Endothelial cell (in vitro differentiated cells): Measurements from ENCODE around the gene FBXL17. TPM values are rescaled to one million over a fixed set of nuclear protein-coding genes. Genes with fewer than 3 reads are reported as not detected.

Source experiments
- DNase-seq: peaks from one replicate; pipeline ENCODE4 v3.0.0; 2021; ENCODE audit warnings: low spot score
- H3K27ac Mint-ChIP-seq: one replicate; pipeline ENCODE4 v1.8.0; 2021; ENCODE audit warnings: mixed read lengths, inconsistent platforms; ENCODE audit not compliant: unreplicated experiment
- H3K27me3 Mint-ChIP-seq: one replicate; pipeline ENCODE4 v1.8.0; 2021; ENCODE audit warnings: mild to moderate bottlenecking, moderate library complexity, mixed read lengths, inconsistent platforms; ENCODE audit not compliant: unreplicated experiment
- H3K36me3 Mint-ChIP-seq: one replicate; pipeline ENCODE4 v1.8.0; 2021; ENCODE audit warnings: mild to moderate bottlenecking, low read depth, mixed read lengths, inconsistent platforms; ENCODE audit not compliant: unreplicated experiment
- H3K4me1 Mint-ChIP-seq: one replicate; pipeline ENCODE4 v1.8.0; 2021; ENCODE audit warnings: mild to moderate bottlenecking, mixed read lengths, inconsistent platforms; ENCODE audit not compliant: unreplicated experiment
- H3K4me3 Mint-ChIP-seq: one replicate; pipeline ENCODE4 v1.8.0; 2021; ENCODE audit warnings: mild to moderate bottlenecking, mixed read lengths, inconsistent platforms; ENCODE audit not compliant: unreplicated experiment
- H3K9me3 Mint-ChIP-seq: one replicate; pipeline ENCODE4 v1.8.0; 2021; ENCODE audit warnings: mixed read lengths, inconsistent platforms; ENCODE audit not compliant: unreplicated experiment
- total RNA-seq: library from RNA; stranded (reverse); fragmentation: NEBNext Ultra II Directional; extraction: Animal tissue kit (Norgen Biotek cat#: 25700); gene quantifications from one replicate; pipeline ENCODE4 v1.2.1, GENCODE V29; 2021; ENCODE audit not compliant: unreplicated experiment
- TF ChIP-seq, protein P1 (sequence below): fragments of 200-600 bp; sonication (generic); IDR thresholded peaks from one replicate; pipeline ENCODE4 v1.5.0; 2021; ENCODE audit warnings: antibody characterized with exemption; ENCODE audit not compliant: unreplicated experiment

The FBXL17 gene
- total RNA-seq, 1 donor from 2014 or later, result 14.9 TPM

DNA sequence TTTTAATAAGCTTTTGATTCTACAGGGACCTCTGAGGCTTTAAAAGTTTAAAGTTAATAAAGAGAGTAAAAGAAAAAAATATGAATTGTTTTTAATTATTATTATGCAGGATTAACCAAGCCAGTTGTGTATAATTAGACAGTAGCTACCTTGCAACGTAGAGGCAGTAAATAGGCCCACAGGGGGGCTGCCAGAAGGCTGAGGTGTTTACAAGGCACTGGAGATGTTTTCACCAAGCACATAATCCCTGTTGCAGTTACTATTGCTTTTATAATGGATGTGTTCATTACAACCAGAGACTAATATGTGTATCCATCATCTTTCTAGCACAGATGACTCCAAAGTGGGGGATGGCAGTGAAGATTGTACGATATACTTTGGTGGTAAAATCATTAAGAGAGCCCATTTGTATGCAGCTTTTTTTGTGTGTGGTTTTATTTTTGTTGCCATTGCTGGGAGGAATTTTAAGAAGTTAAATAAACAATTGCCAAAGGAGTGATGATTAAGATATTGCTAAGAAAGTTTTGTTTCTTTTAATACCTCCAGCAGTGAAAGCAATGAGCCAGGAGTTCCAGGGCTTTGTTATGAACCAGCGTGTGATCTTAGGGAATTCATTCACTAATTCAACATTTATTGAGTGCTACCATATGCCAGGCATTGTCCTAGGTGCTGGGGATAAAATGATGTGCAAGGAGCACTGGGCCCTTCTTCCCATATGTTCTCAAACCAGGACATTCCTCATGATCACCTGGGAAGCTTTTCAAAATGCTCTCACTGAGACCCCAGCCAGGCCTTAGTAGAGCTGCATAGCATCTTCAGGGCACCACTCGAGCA is 572.5 kb downstream of the FBXL17 start:
- Mint-ChIP-seq H3K4me1 (no peaks in the 10 kb centered on the region), H3K27ac (no peak overlapping the region), H3K27me3 (peaks cover 4% of the 10 kb centered on the region), H3K36me3 (no peaks in the 10 kb centered on the region), H3K9me3 (no peaks in the 10 kb centered on the region), H3K4me3 (no peak overlapping the region)
- DNase-seq, result no peak
- TF ChIP-seq, protein P1, sequence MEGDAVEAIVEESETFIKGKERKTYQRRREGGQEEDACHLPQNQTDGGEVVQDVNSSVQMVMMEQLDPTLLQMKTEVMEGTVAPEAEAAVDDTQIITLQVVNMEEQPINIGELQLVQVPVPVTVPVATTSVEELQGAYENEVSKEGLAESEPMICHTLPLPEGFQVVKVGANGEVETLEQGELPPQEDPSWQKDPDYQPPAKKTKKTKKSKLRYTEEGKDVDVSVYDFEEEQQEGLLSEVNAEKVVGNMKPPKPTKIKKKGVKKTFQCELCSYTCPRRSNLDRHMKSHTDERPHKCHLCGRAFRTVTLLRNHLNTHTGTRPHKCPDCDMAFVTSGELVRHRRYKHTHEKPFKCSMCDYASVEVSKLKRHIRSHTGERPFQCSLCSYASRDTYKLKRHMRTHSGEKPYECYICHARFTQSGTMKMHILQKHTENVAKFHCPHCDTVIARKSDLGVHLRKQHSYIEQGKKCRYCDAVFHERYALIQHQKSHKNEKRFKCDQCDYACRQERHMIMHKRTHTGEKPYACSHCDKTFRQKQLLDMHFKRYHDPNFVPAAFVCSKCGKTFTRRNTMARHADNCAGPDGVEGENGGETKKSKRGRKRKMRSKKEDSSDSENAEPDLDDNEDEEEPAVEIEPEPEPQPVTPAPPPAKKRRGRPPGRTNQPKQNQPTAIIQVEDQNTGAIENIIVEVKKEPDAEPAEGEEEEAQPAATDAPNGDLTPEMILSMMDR, result no peak
